Measurements from ENCODE around the gene NAPB. TPM values are rescaled to one million over a fixed set of nuclear protein-coding genes. Genes with fewer than 3 reads are reported as not detected.

Gene NAPB
- total and polyA plus RNA-seq, 8 donors, result 2.3 to 11.7 (median 4.2) TPM

GRCh38 chr20:23381876-23382275, 39.4 kb downstream of the NAPB start:
- intact Hi-C loops (cut with DNase I), result no loop called here
- TF ChIP-seq CTCF (IDR thresholded peaks at IDR 0.05), result no peak

GRCh38 chr20:23379772-23380171, 41.5 kb downstream of the NAPB start:
- no peaks in the 10 kb centered on the region for H3K27me3 ChIP-seq
- intact Hi-C loops (cut with DNase I), result no loop called here
- DNase-seq, result no peak
- ATAC-seq, result no peak
- H3K9me3 ChIP-seq, result no peaks in the 10 kb centered on the region
- peaks cover 0 to 15% (median 8%) of the 10 kb centered on the region in 3 donors for H3K36me3 ChIP-seq
- H3K4me1 ChIP-seq, result no peaks in the 10 kb centered on the region
- TF ChIP-seq CTCF (IDR thresholded peaks at IDR 0.05), result no peak
- H3K27ac ChIP-seq, result no peak overlapping the region
- FAIRE-seq, result no peak
- H3K4me3 ChIP-seq, result no peak overlapping the region

More at GRCh38 chr20:23381876-23382275, 39.4 kb downstream of the NAPB start:
- Histone ChIP-seq H3K4me3 (no peak overlapping the region), H3K4me1 (no peaks in the 10 kb centered on the region), H3K27ac (no peak overlapping the region), H3K36me3 (peaks cover 0 to 8% (median 8%) of the 10 kb centered on the region in 3 donors), H3K27me3 (no peaks in the 10 kb centered on the region), H3K9me3 (no peaks in the 10 kb centered on the region)
- ATAC-seq (no peak), FAIRE-seq (no peak), DNase-seq (no peak)

GRCh38 chr20:23375827-23376226, 45.5 kb downstream of the NAPB start:
- H3K36me3 ChIP-seq, result peaks cover 0 to 22% (median 11%) of the 10 kb centered on the region in 3 donors
- H3K27me3 ChIP-seq, result no peaks in the 10 kb centered on the region
- TF ChIP-seq CTCF (IDR thresholded peaks at IDR 0.05), result no peak
- H3K4me3 ChIP-seq, result no peak overlapping the region
- no peaks in the 10 kb centered on the region for H3K9me3 ChIP-seq
- no peak for DNase-seq
- H3K27ac ChIP-seq, result no peak overlapping the region
- H3K4me1 ChIP-seq, result no peaks in the 10 kb centered on the region
- intact Hi-C loops (cut with DNase I), result no loop called here
- no peak for ATAC-seq
- 83 to 90% methylated on average over 5 of the region's 5 CpGs for WGBS, 2 donors
- no peak for FAIRE-seq

- no peak overlapping the region for H3K4me3 ChIP-seq
- no peaks in the 10 kb centered on the region for H3K9me3 ChIP-seq
- 93 to 95% methylated on average over 5 of the region's 5 CpGs for WGBS, 2 donors
- H3K27me3 ChIP-seq, result no peaks in the 10 kb centered on the region
- no peak overlapping the region for H3K27ac ChIP-seq
- ATAC-seq (no peak), DNase-seq (no peak), FAIRE-seq (no peak)
- no peak for TF ChIP-seq CTCF (IDR thresholded peaks at IDR 0.05)
- intact Hi-C loops (cut with DNase I), result no loop called here
- H3K4me1 ChIP-seq, result no peaks in the 10 kb centered on the region
- peaks cover 0 to 33% (median 20%) of the 10 kb centered on the region in 3 donors for H3K36me3 ChIP-seq
Measured at GRCh38 chr20:23374441-23374840, 46.8 kb downstream of the NAPB start.

GRCh38 chr20:23371496-23371895, 49.8 kb downstream of the NAPB start:
- TF ChIP-seq CTCF (IDR thresholded peaks at IDR 0.05), result no peak
- intact Hi-C loops (cut with DNase I), result no loop called here
- no peak overlapping the region for H3K27ac ChIP-seq
- WGBS, 2 donors, result 53 to 54% methylated on average over 4 of the region's 4 CpGs
- H3K4me1 ChIP-seq, result peaks cover 7 to 21% (median 8%) of the 10 kb centered on the region in 3 donors
- no peaks in the 10 kb centered on the region for H3K9me3 ChIP-seq
- FAIRE-seq (no peak), ATAC-seq (no peak), DNase-seq (no peak)
- peaks cover 0 to 33% (median 18%) of the 10 kb centered on the region in 3 donors for H3K36me3 ChIP-seq
- no peaks in the 10 kb centered on the region for H3K27me3 ChIP-seq
- H3K4me3 ChIP-seq, result no peak overlapping the region
